NT2/D1 (cell line): ENCODE data around the gene GRIK2.

ENCODE experiments used
- DNase-seq: peaks from one replicate; pipeline ENCODE4 v3.0.0-alpha.2; 2011; ENCODE audit warnings: low read depth, low spot score
- H3K27me3 ChIP-seq: 2 replicates; pipeline ENCODE4 v1.6.0; 2011; ENCODE audit warnings: mild to moderate bottlenecking; ENCODE audit not compliant: insufficient read length, insufficient read depth
- H3K36me3 ChIP-seq: 2 replicates; pipeline ENCODE4 v1.6.1; 2011; ENCODE audit warnings: mild to moderate bottlenecking, low read length, mixed read lengths; ENCODE audit not compliant: insufficient read depth, insufficient read length
- H3K4me1 ChIP-seq: 2 replicates; pipeline ENCODE4 v1.5.1; 2011; ENCODE audit not compliant: insufficient read depth, insufficient read length
- H3K4me3 ChIP-seq: 2 replicates; pipeline ENCODE4 v1.5.1; 2011; ENCODE audit warnings: low read depth; ENCODE audit not compliant: insufficient read length
- H3K9ac ChIP-seq: 2 replicates; pipeline ENCODE4 v1.6.0; 2011; ENCODE audit warnings: low read depth; ENCODE audit not compliant: insufficient read length
- H3K9me3 ChIP-seq: 2 replicates; pipeline ENCODE4 v1.5.1; 2011; ENCODE audit warnings: mild to moderate bottlenecking, low read length; ENCODE audit not compliant: insufficient read depth
- SUZ12 ChIP-seq: IDR thresholded peaks from 2 replicates; pipeline ENCODE4 v1.6.1; 2011; ENCODE audit not compliant: insufficient read length, insufficient read depth; ENCODE audit errors: extremely low read depth
- YY1 ChIP-seq: IDR thresholded peaks from 2 replicates; pipeline ENCODE4 v1.6.1; 2011; ENCODE audit not compliant: insufficient read length, insufficient read depth
- ZNF274 ChIP-seq: IDR thresholded peaks from 2 replicates; pipeline ENCODE4 v1.6.1; 2011; ENCODE audit warnings: mild to moderate bottlenecking, low read depth, low read length

Gene GRIK2

GRCh38 chr6:101401792-101402621 is 8.5 kb downstream of the GRIK2 start:
- no peak overlapping the region for H3K9ac ChIP-seq
- H3K4me1 ChIP-seq, result no peaks in the 10 kb centered on the region
- no peaks in the 10 kb centered on the region for H3K36me3 ChIP-seq
- no peak overlapping the region for H3K4me3 ChIP-seq
- DNase-seq, result no peak
- H3K9me3 ChIP-seq, result no peaks in the 10 kb centered on the region
- H3K27me3 ChIP-seq, result no peaks in the 10 kb centered on the region
- no peak for TF ChIP-seq YY1
- TF ChIP-seq SUZ12, result no peak
- no peak for TF ChIP-seq ZNF274

- no peaks in the 10 kb centered on the region for H3K27me3 ChIP-seq
- no peaks in the 10 kb centered on the region for H3K36me3 ChIP-seq
- DNase-seq, result no peak
- no peaks in the 10 kb centered on the region for H3K4me1 ChIP-seq
- H3K9ac ChIP-seq, result no peak overlapping the region
- TF ChIP-seq YY1 (no peak), ZNF274 (no peak), SUZ12 (no peak)
- H3K4me3 ChIP-seq, result no peak overlapping the region
- H3K9me3 ChIP-seq, result no peaks in the 10 kb centered on the region
Measured at GRCh38 chr6:101402622-101403031, 9.1 kb downstream of the GRIK2 start.

GRCh38 chr6:101403216-101403945 is 9.9 kb downstream of the GRIK2 start:
- no peak overlapping the region for H3K9ac ChIP-seq
- no peak for TF ChIP-seq YY1
- TF ChIP-seq ZNF274, result no peak
- TF ChIP-seq SUZ12, result no peak
- no peaks in the 10 kb centered on the region for H3K27me3 ChIP-seq
- no peaks in the 10 kb centered on the region for H3K9me3 ChIP-seq
- no peak for DNase-seq
- H3K4me3 ChIP-seq, result no peak overlapping the region
- H3K4me1 ChIP-seq, result no peaks in the 10 kb centered on the region
- no peaks in the 10 kb centered on the region for H3K36me3 ChIP-seq

GRCh38 chr6:101404775-101405174 is 11.3 kb downstream of the GRIK2 start:
- H3K4me1 ChIP-seq, result no peaks in the 10 kb centered on the region
- no peak for TF ChIP-seq ZNF274
- TF ChIP-seq YY1, result no peak
- no peak for TF ChIP-seq SUZ12
- H3K9ac ChIP-seq, result no peak overlapping the region
- H3K9me3 ChIP-seq, result no peaks in the 10 kb centered on the region
- H3K27me3 ChIP-seq, result no peaks in the 10 kb centered on the region
- no peak overlapping the region for H3K4me3 ChIP-seq
- DNase-seq, result no peak
- no peaks in the 10 kb centered on the region for H3K36me3 ChIP-seq

- Histone ChIP-seq H3K4me1 (no peaks in the 10 kb centered on the region), H3K27me3 (no peaks in the 10 kb centered on the region), H3K4me3 (no peak overlapping the region), H3K9ac (no peak overlapping the region), H3K36me3 (no peaks in the 10 kb centered on the region), H3K9me3 (no peaks in the 10 kb centered on the region)
- TF ChIP-seq SUZ12 (no peak), YY1 (no peak), ZNF274 (no peak)
- DNase-seq, result no peak
Measured at GRCh38 chr6:101413773-101414172, 20.3 kb downstream of the GRIK2 start.

- Histone ChIP-seq H3K27me3 (no peaks in the 10 kb centered on the region), H3K9ac (no peak overlapping the region), H3K4me1 (no peaks in the 10 kb centered on the region), H3K9me3 (no peaks in the 10 kb centered on the region), H3K4me3 (no peak overlapping the region), H3K36me3 (no peaks in the 10 kb centered on the region)
- TF ChIP-seq SUZ12 (no peak), YY1 (no peak), ZNF274 (no peak)
- no peak for DNase-seq
Measured at GRCh38 chr6:101417900-101418299, 24.4 kb downstream of the GRIK2 start.

- no peaks in the 10 kb centered on the region for H3K36me3 ChIP-seq
- no peak for TF ChIP-seq SUZ12
- no peak for TF ChIP-seq ZNF274
- TF ChIP-seq YY1, result no peak
- no peak for DNase-seq
- no peaks in the 10 kb centered on the region for H3K27me3 ChIP-seq
- no peak overlapping the region for H3K4me3 ChIP-seq
- H3K9me3 ChIP-seq, result no peaks in the 10 kb centered on the region
- H3K9ac ChIP-seq, result no peak overlapping the region
- H3K4me1 ChIP-seq, result no peaks in the 10 kb centered on the region
Measured at GRCh38 chr6:101422251-101422650, 28.7 kb downstream of the GRIK2 start.
